Spleen (tissue), 7 donors: ENCODE results near the gene SLC13A5.

Experiments used
- CTCF ChIP-seq, 11 experiments: fragments of 200-600 bp in 7 of 11; fragments of 450-650 bp in 4 of 11; sonication (generic) in 4 of 11; IDR thresholded peaks in 8 of 11; conservative IDR thresholded peaks in 3 of 11; 1 replicate in 7 of 11; 2 replicates in 4 of 11; pipeline versions ENCODE4 v1.4.0 to v1.8.0; 2016 to 2021; ENCODE audit warnings: antibody characterized with exemption in 11 of 11, inconsistent platforms in 4 of 11, mild to moderate bottlenecking in 1 of 11
- POLR2A ChIP-seq, 3 donors: fragments of 450-650 bp; IDR thresholded peaks; one replicate each; pipeline ENCODE4 v1.5.1; 2017; ENCODE audit warnings: antibody characterized with exemption in 3 of 3, mild to moderate bottlenecking in 1 of 3
- donor health status: DM: no; HTN: no; CAD: no; lungs with moderate emphysema.
- donor health status: DM: no; HTN: no; CAD: no.
- donor health status: DM: no; HTN: no; CAD: no.

GRCh38 chr17:6688944-6689343 is 24.2 kb downstream of the SLC13A5 start:
- TF ChIP-seq CTCF (IDR thresholded peaks at IDR 0.05 in 8 of 11, conservative IDR thresholded peaks at IDR 0.05 in 3 of 11), result no peak
- no peak for TF ChIP-seq POLR2A (IDR thresholded peaks at IDR 0.05)
